ENCODE data around the gene PADI3. TPM values are rescaled to one million over a fixed set of nuclear protein-coding genes. Genes with fewer than 3 reads are reported as not detected.

PADI3 gene
- total and polyA plus RNA-seq, 2 of the 8 experiments (the other 6 are each of a cell fraction or from before 2014, with no cell fraction given), result 0.37 to 0.94 TPM

- TF ChIP-seq BCL11A (IDR thresholded peaks at IDR 0.05; ENCODE audit: low read depth in 2 of 2, low read length in 2 of 2), result no peak
Observed at GRCh38 chr1:17273096-17273495, 24.2 kb downstream of the PADI3 start (continued).

Data from H1 (cell line).